B cell (primary cell): ENCODE measurements around the gene SMKR1. TPM values are rescaled to one million over a fixed set of nuclear protein-coding genes. Genes with fewer than 3 reads are reported as not detected.
"Not testable (repeated sequence)": the region's sequence is repeated elsewhere in the genome, so short reads cannot be mapped to it uniquely, and the experiment has no call there.

Source experiments
- ATAC-seq: fragments of 200-7000 bp; cut with Tn5 transposase; one replicate; pipeline ENCODE4 v1.10.0; 2021; ENCODE audit warnings: low read depth, mild to moderate bottlenecking, moderate number of reproducible peaks, moderate library complexity
- CTCF ChIA-PET: fragments of 350-600 bp; sonication (Branson Sonifier 250); formaldehyde crosslinking; loops from one replicate; lab custom pipeline; 2021; ENCODE audit warnings: antibody characterized with exemption, inconsistent platforms; lab: Charles Lee
- POLR2A ChIA-PET: fragments of 350-600 bp; sonication (Branson Sonifier 250); formaldehyde crosslinking; loops from one replicate; lab custom pipeline; 2021; ENCODE audit warnings: antibody characterized with exemption; lab: Charles Lee
- DNase-seq: peaks from one replicate; pipeline ENCODE4 v3.0.0; 2013
- H2AFZ ChIP-seq: 2 replicates; pipeline ENCODE4 v1.6.1; 2012; ENCODE audit warnings: mild to moderate bottlenecking, low read depth, low read length; ENCODE audit not compliant: insufficient read depth, poor library complexity, severe bottlenecking
- H3K27ac ChIP-seq, 2 donors: 1 replicate in 1 of 2; 2 replicates in 1 of 2; pipeline ENCODE4 v1.5.1; 2012 to 2013; ENCODE audit warnings: low read length in 2 of 2, mild to moderate bottlenecking in 2 of 2, moderate library complexity in 1 of 2
- H3K27me3 ChIP-seq, 4 experiments: fragments of 200-600 bp in 1 of 4; sonication (generic) in 1 of 4; replicated peaks in 1 of 4; 1 replicate in 2 of 4; 2 replicates in 2 of 4; pipeline versions ENCODE4 v1.6.1 to v1.7.0; 2013 to 2016; ENCODE audit warnings: low read length in 3 of 4, mild to moderate bottlenecking in 2 of 4, mixed read lengths in 1 of 4, moderate library complexity in 1 of 4; ENCODE audit not compliant: insufficient read depth in 4 of 4, control insufficient read depth in 3 of 4; ENCODE audit errors: control extremely low read depth in 1 of 4
- H3K36me3 ChIP-seq, 2 experiments: replicated peaks in 1 of 2; 1 replicate in 1 of 2; 2 replicates in 1 of 2; pipeline versions ENCODE4 v1.6.1 to v1.7.1; 2013; ENCODE audit warnings: low read length in 1 of 2; ENCODE audit not compliant: insufficient read depth in 2 of 2, control insufficient read depth in 1 of 2; ENCODE audit errors: control extremely low read depth in 1 of 2, extremely low read depth in 1 of 2
- H3K4me1 ChIP-seq, 2 donors: fragments of 200-600 bp in 1 of 2; sonication (generic) in 1 of 2; 1 replicate in 1 of 2; 2 replicates in 1 of 2; pipeline versions ENCODE4 v1.5.1 to v1.6.1; 2013 to 2017; ENCODE audit warnings: low read length in 2 of 2; ENCODE audit not compliant: control insufficient read depth in 2 of 2, insufficient read depth in 2 of 2
- H3K4me2 ChIP-seq: replicated peaks from 2 replicates; pipeline ENCODE3; 2012; ENCODE audit warnings: mild to moderate bottlenecking, low read depth, low read length; ENCODE audit not compliant: poor library complexity, severe bottlenecking
- H3K4me3 ChIP-seq, 5 experiments: fragments of 200-600 bp in 1 of 5; sonication (generic) in 1 of 5; 1 replicate in 3 of 5; 2 replicates in 2 of 5; pipeline versions ENCODE4 v1.5.1 to v1.7.0; 2011 to 2016; ENCODE audit warnings: low read length in 4 of 5, mild to moderate bottlenecking in 4 of 5, low read depth in 2 of 5, control low read depth in 1 of 5, moderate library complexity in 1 of 5; ENCODE audit not compliant: insufficient read depth in 1 of 5; ENCODE audit errors: control extremely low read depth in 1 of 5, extremely low read depth in 1 of 5
- H3K79me2 ChIP-seq: fragments of 200-600 bp; sonication (generic); one replicate; pipeline ENCODE4 v1.6.0; 2016; ENCODE audit warnings: low read length; ENCODE audit not compliant: control insufficient read depth, insufficient read depth
- H3K9ac ChIP-seq: fragments of 200-600 bp; sonication (generic); 2 replicates; pipeline ENCODE4 v1.6.1; 2017; ENCODE audit warnings: mild to moderate bottlenecking, low read length, moderate library complexity
- H3K9me3 ChIP-seq, 3 donors: one replicate each; pipeline versions ENCODE4 v1.6.1 to v1.7.1; 2013; ENCODE audit warnings: low read length in 2 of 3; ENCODE audit not compliant: control insufficient read depth in 2 of 3, insufficient read depth in 1 of 3; ENCODE audit errors: control extremely low read depth in 1 of 3
- H4K20me1 ChIP-seq: 2 replicates; pipeline ENCODE4 v1.6.0; 2012; ENCODE audit warnings: mild to moderate bottlenecking, low read length; ENCODE audit not compliant: insufficient read depth, control insufficient read depth, poor library complexity, severe bottlenecking
- H3K27ac Mint-ChIP-seq: one replicate; pipeline ENCODE4 v1.8.0; 2021; ENCODE audit warnings: mixed read lengths
- H3K27me3 Mint-ChIP-seq: one replicate; pipeline ENCODE4 v1.8.0; 2021; ENCODE audit warnings: mixed read lengths
- H3K4me1 Mint-ChIP-seq: one replicate; pipeline ENCODE4 v1.8.0; 2021; ENCODE audit warnings: mixed read lengths
- H3K4me3 Mint-ChIP-seq: one replicate; pipeline ENCODE4 v1.8.0; 2021; ENCODE audit warnings: mixed read lengths
- H3K9me3 Mint-ChIP-seq: one replicate; pipeline ENCODE4 v1.8.0; 2022; ENCODE audit warnings: mixed read lengths; ENCODE audit not compliant: insufficient read depth
- CTCF ChIP-seq: fragments of 200-600 bp; IDR thresholded peaks from one replicate; pipeline ENCODE4 v1.8.0; 2022; ENCODE audit warnings: antibody characterized with exemption, mild to moderate bottlenecking
- EZH2 ChIP-seq: IDR thresholded peaks from 2 replicates; pipeline ENCODE4 v1.6.1; 2012; ENCODE audit warnings: borderline replicate concordance, low read depth, mild to moderate bottlenecking, moderate library complexity, low read length; ENCODE audit not compliant: insufficient read depth, poor library complexity, severe bottlenecking
- WGBS: methylation state at CpG from one replicate; pipeline ENCODE4 v1.1.5; 2013; ENCODE audit warnings: missing lambda C conversion rate; ENCODE audit not compliant: insufficient coverage; 5-methylcytosine and 5-hydroxymethylcytosine counted together
- intact Hi-C: fragments of 100-400 bp; cut with micrococcal nuclease; formaldehyde crosslinking; loops from one replicate; pipeline ENCODE4 v1.10.0; 2022
- polyA plus RNA-seq: library from polyadenylated mRNA; depleted of rRNA; stranded (reverse); fragments of >200 nt; gene quantifications from 2 replicates; pipeline ENCODE4 v1.2.3, GENCODE V29; 2012
- total RNA-seq, 2 donors: library from RNA; stranded (reverse); fragments of 120-200 nt in 1 of 2; gene quantifications; 1 replicate in 1 of 2; 2 replicates in 1 of 2; pipeline versions ENCODE4 v1.2.3 to v1.2.4, GENCODE V29; 2013 to 2022

Gene SMKR1
- total and polyA plus RNA-seq, 2 donors (not counting 1 experiment from before 2014, with no cell fraction given), result 0.58 to 2.9 TPM

GRCh38 chr7:129470411-129470810, 31.9 kb upstream of the SMKR1 start:
- intact Hi-C loops, result loop anchor here (5.0 kb wide), 1 partner anchor 33 kb away; no protein-coding TSS in a partner anchor
- Histone ChIP-seq H3K4me2 (no peak overlapping the region), H3K79me2 (no peaks in the 10 kb centered on the region), H3K9ac (no peak overlapping the region), H3K4me3 (no peak overlapping the region), H3K9me3 (no peaks in the 10 kb centered on the region), H4K20me1 (no peaks in the 10 kb centered on the region), H3K4me1 (no peaks in the 10 kb centered on the region), H3K36me3 (no peaks in the 10 kb centered on the region), H2AFZ (no peak overlapping the region), H3K27me3 (no peaks in the 10 kb centered on the region), H3K27ac (no peak overlapping the region)
- no peak overlapping the region for H3K4me3 Mint-ChIP-seq
- TF ChIP-seq EZH2, result no peak
- TF ChIP-seq CTCF, result no peak
- ATAC-seq, result no peak
- H3K4me1 Mint-ChIP-seq, result peaks cover 1% of the 10 kb centered on the region
- H3K9me3 Mint-ChIP-seq, result no peaks in the 10 kb centered on the region
- DNase-seq, result no peak
- POLR2A ChIA-PET, result no interaction called here
- WGBS, result no CpG with 5 or more reads among the region's 1 CpG
- no peaks in the 10 kb centered on the region for H3K27me3 Mint-ChIP-seq
- no peak overlapping the region for H3K27ac Mint-ChIP-seq
- CTCF ChIA-PET, result interaction anchor here (0.8 to 7.2 kb wide), 8 partner anchors 10 to 252 kb away, joined by 3 to 156 read pairs (median 4); no protein-coding TSS in a partner anchor

GRCh38 chr7:129471402-129471827, 30.9 kb upstream of the SMKR1 start:
- no peak overlapping the region for H3K4me3 ChIP-seq
- Mint-ChIP-seq H3K27ac (no peak overlapping the region), H3K9me3 (no peaks in the 10 kb centered on the region), H3K4me1 (no peaks in the 10 kb centered on the region), H3K4me3 (no peak overlapping the region), H3K27me3 (no peaks in the 10 kb centered on the region)
- H3K4me1 ChIP-seq, result no peaks in the 10 kb centered on the region
- CTCF ChIA-PET, result interaction anchor here (0.7 to 7.2 kb wide), 20 partner anchors 9 to 354 kb away, joined by 3 to 156 read pairs (median 4); no protein-coding TSS in a partner anchor
- no peak overlapping the region for H2AFZ ChIP-seq
- no peak overlapping the region for H3K27ac ChIP-seq
- POLR2A ChIA-PET, result no interaction called here
- H3K9ac ChIP-seq, result no peak overlapping the region
- H3K79me2 ChIP-seq, result no peaks in the 10 kb centered on the region
- no peaks in the 10 kb centered on the region for H4K20me1 ChIP-seq
- ATAC-seq (no peak), DNase-seq (no peak)
- H3K4me2 ChIP-seq, result no peak overlapping the region
- H3K9me3 ChIP-seq, result peaks cover 0 to 5% (median 0%) of the 10 kb centered on the region in 3 donors
- intact Hi-C loops, result loop anchor here (5.0 kb wide), 1 partner anchor 34 kb away; no protein-coding TSS in a partner anchor
- TF ChIP-seq CTCF (no peak), EZH2 (no peak)
- H3K27me3 ChIP-seq, result no peaks in the 10 kb centered on the region
- H3K36me3 ChIP-seq, result no peaks in the 10 kb centered on the region

GRCh38 chr7:129475931-129476330, 26.4 kb upstream of the SMKR1 start:
- H3K79me2 ChIP-seq, POLR2A ChIA-PET, H3K27me3 ChIP-seq, H3K4me3 Mint-ChIP-seq, H3K9ac ChIP-seq, H3K36me3 ChIP-seq, H3K27ac ChIP-seq, H2AFZ ChIP-seq, intact Hi-C loops, H4K20me1 ChIP-seq, H3K9me3 ChIP-seq, H3K4me1 ChIP-seq, H3K9me3 Mint-ChIP-seq, CTCF ChIA-PET, DNase-seq, H3K4me1 Mint-ChIP-seq, H3K27ac Mint-ChIP-seq, H3K27me3 Mint-ChIP-seq, H3K4me3 ChIP-seq, ATAC-seq, H3K4me2 ChIP-seq: not testable (repeated sequence)
- WGBS, result 97% methylated on average over 8 of the region's 27 CpGs
